Sigmoid colon (tissue), 7 donors: ENCODE measurements around the gene MOGAT2. TPM values are rescaled to one million over a fixed set of nuclear protein-coding genes. Genes with fewer than 3 reads are reported as not detected.

Source experiments
- DNase-seq: peaks from one replicate; pipeline ENCODE4 v3.0.0-alpha.2; 2019
- H3K27ac ChIP-seq, 4 donors: fragments of 200-600 bp; sonication (generic); one replicate each; pipeline ENCODE4 v1.5.1; 2016 to 2019; ENCODE audit warnings: mild to moderate bottlenecking in 1 of 4
- H3K27me3 ChIP-seq, 3 donors: fragments of 200-600 bp; sonication (generic); one replicate each; pipeline ENCODE4 v1.5.1; 2019; ENCODE audit warnings: mild to moderate bottlenecking in 1 of 3
- H3K36me3 ChIP-seq, 4 donors: fragments of 200-600 bp; sonication (generic); one replicate each; pipeline ENCODE4 v1.5.1; 2016 to 2019
- H3K4me1 ChIP-seq, 4 donors: fragments of 200-600 bp; sonication (generic); one replicate each; pipeline ENCODE4 v1.5.1; 2017 to 2019
- H3K4me3 ChIP-seq, 4 donors: fragments of 200-600 bp; sonication (generic); one replicate each; pipeline ENCODE4 v1.5.1; 2017 to 2019; ENCODE audit warnings: mild to moderate bottlenecking in 2 of 4, moderate library complexity in 1 of 4
- H3K9me3 ChIP-seq, 4 donors: fragments of 200-600 bp in 3 of 4; sonication (generic) in 3 of 4; one replicate each; pipeline versions ENCODE4 v1.5.1 to v1.6.1; 2013 to 2019
- CTCF ChIP-seq, 4 experiments: fragments of 450-650 bp in 3 of 4; fragments of 200-600 bp in 1 of 4; IDR thresholded peaks; one replicate each; pipeline ENCODE4 v1.5.1; 2016 to 2019; ENCODE audit warnings: antibody characterized with exemption in 4 of 4, mild to moderate bottlenecking in 3 of 4, moderate library complexity in 2 of 4
- EP300 ChIP-seq, 4 donors: sonication (generic); formaldehyde crosslinking; IDR thresholded peaks; one replicate each; pipeline ENCODE4 v1.6.1; 2017; ENCODE audit warnings: antibody characterized with exemption in 4 of 4
- POLR2A ChIP-seq, 2 donors: fragments of 450-650 bp; IDR thresholded peaks; one replicate each; pipeline ENCODE4 v1.6.1; 2016; ENCODE audit warnings: antibody characterized with exemption in 2 of 2, mild to moderate bottlenecking in 2 of 2, moderate library complexity in 2 of 2
- POLR2AphosphoS5 ChIP-seq, 4 donors: sonication (generic); formaldehyde crosslinking; IDR thresholded peaks; one replicate each; pipeline ENCODE4 v1.6.1; 2017; ENCODE audit warnings: antibody characterized with exemption in 4 of 4
- WGBS, 2 donors: extraction: QIAGEN DNeasy Blood & Tissue Kit; methylation state at CpG; one replicate each; pipeline ENCODE4 v1.1.7; 2013; 5-methylcytosine and 5-hydroxymethylcytosine counted together
- intact Hi-C: fragments of 100-400 bp; cut with DNase I; formaldehyde crosslinking; loops from one replicate; pipeline ENCODE4 v1.15.1; 2023
- polyA plus RNA-seq, 3 donors: library from polyadenylated mRNA; stranded (reverse); fragments of 200-250 nt; gene quantifications; one replicate each; pipeline ENCODE4 v1.2.3, GENCODE V29; 2013
- total RNA-seq, 4 donors: library from RNA; depleted of rRNA; stranded (reverse); fragments of >200 nt; gene quantifications; one replicate each; pipeline ENCODE4 v1.1.0, GENCODE V29; 2016
- donor health status: healthy with polysubstance abuse.
- donor health status: Bipolar disorder and iron deficiency.
- donor health status: healthy.

Gene MOGAT2
- total and polyA plus RNA-seq, 7 donors, result 0.36 to 98.5 (median 27.3) TPM; not detected in 3

GRCh38 chr11:75733431-75734107, 15.9 kb downstream of the MOGAT2 start:
- 85 to 89% methylated on average over 5 of the region's 5 CpGs for WGBS, 2 donors
- DNase-seq, result no peak
- TF ChIP-seq POLR2A (IDR thresholded peaks at IDR 0.05), result no peak
- TF ChIP-seq EP300 (IDR thresholded peaks at IDR 0.05), result no peak
- no peak for TF ChIP-seq CTCF (IDR thresholded peaks at IDR 0.05)
- no peak for TF ChIP-seq POLR2AphosphoS5 (IDR thresholded peaks at IDR 0.05)
- peaks cover 0 to 20% (median 13%) of the 10 kb centered on the region in 4 donors for H3K4me1 ChIP-seq
- H3K9me3 ChIP-seq, result no peaks in the 10 kb centered on the region
- intact Hi-C loops, result no loop called here
- no peaks in the 10 kb centered on the region for H3K27me3 ChIP-seq
- no peaks in the 10 kb centered on the region for H3K36me3 ChIP-seq
- peak overlapping the region in 2 of 4 donors; percentile 47 to 57 for H3K27ac ChIP-seq
- no peak overlapping the region for H3K4me3 ChIP-seq

- intact Hi-C loops, result no loop called here
- TF ChIP-seq CTCF (IDR thresholded peaks at IDR 0.05) (no peak), EP300 (IDR thresholded peaks at IDR 0.05) (no peak), POLR2AphosphoS5 (IDR thresholded peaks at IDR 0.05) (no peak), POLR2A (IDR thresholded peaks at IDR 0.05) (no peak)
- 18 to 60% methylated on average over 5 of the region's 5 CpGs for WGBS, 2 donors
- Histone ChIP-seq H3K36me3 (no peaks in the 10 kb centered on the region), H3K27ac (peak overlapping the region in 1 of 4 donors; percentile 47), H3K27me3 (no peaks in the 10 kb centered on the region), H3K9me3 (no peaks in the 10 kb centered on the region), H3K4me3 (no peak overlapping the region), H3K4me1 (peaks cover 0 to 20% (median 13%) of the 10 kb centered on the region in 4 donors)
- no peak for DNase-seq
These were observed 17.0 kb downstream of the MOGAT2 start for GRCh38 chr11:75734491-75735180.

GRCh38 chr11:75735181-75735845, 17.7 kb downstream of the MOGAT2 start:
- peaks cover 0 to 20% (median 13%) of the 10 kb centered on the region in 4 donors for H3K4me1 ChIP-seq
- no peaks in the 10 kb centered on the region for H3K27me3 ChIP-seq
- H3K36me3 ChIP-seq, result no peaks in the 10 kb centered on the region
- TF ChIP-seq EP300 (IDR thresholded peaks at IDR 0.05), result no peak
- TF ChIP-seq POLR2AphosphoS5 (IDR thresholded peaks at IDR 0.05), result no peak
- TF ChIP-seq POLR2A (IDR thresholded peaks at IDR 0.05), result no peak
- no peak for TF ChIP-seq CTCF (IDR thresholded peaks at IDR 0.05)
- H3K9me3 ChIP-seq, result no peaks in the 10 kb centered on the region
- H3K4me3 ChIP-seq, result no peak overlapping the region
- 93 to 97% methylated on average over 4 of the region's 4 CpGs for WGBS, 2 donors
- H3K27ac ChIP-seq, result no peak overlapping the region
- intact Hi-C loops, result no loop called here
- no peak for DNase-seq

GRCh38 chr11:75737314-75737713, 19.7 kb downstream of the MOGAT2 start:
- no peak overlapping the region for H3K4me3 ChIP-seq
- H3K27me3 ChIP-seq, result no peaks in the 10 kb centered on the region
- WGBS, 2 donors, result 87 to 93% methylated on average over 6 of the region's 6 CpGs
- intact Hi-C loops, result no loop called here
- no peak for DNase-seq
- no peak overlapping the region for H3K27ac ChIP-seq
- no peaks in the 10 kb centered on the region for H3K9me3 ChIP-seq
- no peaks in the 10 kb centered on the region for H3K36me3 ChIP-seq
- TF ChIP-seq POLR2AphosphoS5 (IDR thresholded peaks at IDR 0.05), result no peak
- no peak for TF ChIP-seq CTCF (IDR thresholded peaks at IDR 0.05)
- TF ChIP-seq POLR2A (IDR thresholded peaks at IDR 0.05), result no peak
- no peak for TF ChIP-seq EP300 (IDR thresholded peaks at IDR 0.05)
- peaks cover 0 to 20% (median 13%) of the 10 kb centered on the region in 4 donors for H3K4me1 ChIP-seq
